Activated naive CD8-positive, alpha-beta T cell treated with anti-CD3 and anti-CD28 coated beads for 36 hours (primary cell): ENCODE results near the gene EPGN. TPM values are rescaled to one million over a fixed set of nuclear protein-coding genes. Genes with fewer than 3 reads are reported as not detected.

Source experiments
- DNase-seq: peaks from one replicate; pipeline ENCODE4 v3.0.0; 2021
- H3K27ac Mint-ChIP-seq: one replicate; pipeline ENCODE4 v1.8.0; 2022; ENCODE audit warnings: mild to moderate bottlenecking, moderate library complexity, mixed read lengths
- H3K27me3 Mint-ChIP-seq: one replicate; pipeline ENCODE4 v1.8.0; 2022; ENCODE audit warnings: mild to moderate bottlenecking, mixed read lengths
- H3K36me3 Mint-ChIP-seq: one replicate; pipeline ENCODE4 v1.8.0; 2021; ENCODE audit warnings: mild to moderate bottlenecking, mixed read lengths
- H3K4me1 Mint-ChIP-seq: one replicate; pipeline ENCODE4 v1.8.0; 2021; ENCODE audit warnings: mixed read lengths
- H3K4me3 Mint-ChIP-seq: one replicate; pipeline ENCODE4 v1.8.0; 2022; ENCODE audit warnings: mild to moderate bottlenecking, moderate library complexity, mixed read lengths
- H3K9me3 Mint-ChIP-seq: one replicate; pipeline ENCODE4 v1.8.0; 2022; ENCODE audit warnings: mixed read lengths
- total RNA-seq, 2 experiments: library from RNA; stranded (reverse); gene quantifications; one replicate each; pipeline ENCODE4 v1.2.3, GENCODE V29; 2021

EPGN gene
- not detected for total RNA-seq

- Mint-ChIP-seq H3K4me3 (peak within 1 kb of the TSS; percentile 30), H3K36me3 (no peaks in the 10 kb centered on the region), H3K27me3 (no peaks in the 10 kb centered on the region), H3K27ac (no peak within 1 kb of the TSS), H3K4me1 (peaks cover 7% of the 10 kb centered on the region), H3K9me3 (no peaks in the 10 kb centered on the region)
- DNase-seq = no peak
Observed at GRCh38 chr4:74308215-74308614, at the start of gene EPGN. Gene EPGN, plus strand, starts transcription at chr4:74308470. Its CDS starts 64 bp downstream, at chr4:74308534.

DNA sequence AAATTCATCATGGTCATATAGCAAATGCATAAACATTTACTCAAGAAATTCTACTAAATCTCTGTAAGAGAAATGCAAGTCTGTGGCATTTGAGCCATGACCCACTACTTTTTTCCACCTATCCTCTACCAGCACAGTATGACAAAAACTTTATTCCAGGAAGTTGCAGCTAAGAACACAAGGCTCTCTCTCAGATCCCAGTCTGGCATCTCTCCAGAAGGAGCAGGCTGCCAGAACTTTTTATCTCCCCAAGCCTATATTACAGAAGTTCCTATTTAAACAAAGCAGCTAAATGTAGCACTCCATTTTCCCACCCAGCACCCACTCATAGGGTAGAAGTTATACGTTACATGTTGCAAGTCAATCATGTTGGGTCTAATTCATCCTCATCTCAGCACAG, 49.3 kb upstream of the EPGN start:
- Mint-ChIP-seq H3K9me3 (no peaks in the 10 kb centered on the region), H3K27ac (no peak overlapping the region)
- DNase-seq = no peak

GRCh38 chr4:74260036-74260435, 48.2 kb upstream of the EPGN start:
- no peaks in the 10 kb centered on the region for H3K36me3 Mint-ChIP-seq
- H3K27me3 Mint-ChIP-seq = no peaks in the 10 kb centered on the region
- H3K4me1 Mint-ChIP-seq = no peaks in the 10 kb centered on the region
- no peak overlapping the region for H3K27ac Mint-ChIP-seq
- H3K4me3 Mint-ChIP-seq = no peak overlapping the region
- H3K9me3 Mint-ChIP-seq = no peaks in the 10 kb centered on the region
- no peak for DNase-seq

More for the DNA sequence above, 49.3 kb upstream of the EPGN start:
- H3K4me3 Mint-ChIP-seq = no peak overlapping the region
- H3K36me3 Mint-ChIP-seq = no peaks in the 10 kb centered on the region
- no peaks in the 10 kb centered on the region for H3K4me1 Mint-ChIP-seq
- no peaks in the 10 kb centered on the region for H3K27me3 Mint-ChIP-seq

DNA sequence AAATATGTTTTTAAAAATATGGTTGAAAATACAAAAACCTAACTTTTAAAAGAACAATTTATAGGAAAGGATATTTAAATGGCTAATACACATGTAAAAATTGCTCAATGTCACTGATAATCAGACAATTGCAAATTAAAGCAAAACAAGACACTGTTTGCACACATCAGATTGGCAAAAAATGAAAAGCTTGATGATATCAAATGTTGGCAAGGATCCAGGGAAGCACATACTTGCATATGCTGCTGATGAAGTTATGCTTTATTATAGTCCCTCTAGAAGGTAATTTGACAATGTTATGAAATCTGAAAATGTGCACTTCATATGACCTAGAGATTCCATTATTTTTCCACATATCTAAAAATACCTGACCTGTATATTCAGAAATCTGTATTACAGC, 45.7 kb upstream of the EPGN start:
- H3K4me1 Mint-ChIP-seq = peaks cover under 1% of the 10 kb centered on the region
- H3K27ac Mint-ChIP-seq = no peak overlapping the region
- H3K4me3 Mint-ChIP-seq = no peak overlapping the region
- no peaks in the 10 kb centered on the region for H3K9me3 Mint-ChIP-seq
- H3K27me3 Mint-ChIP-seq = no peaks in the 10 kb centered on the region
- H3K36me3 Mint-ChIP-seq = no peaks in the 10 kb centered on the region
- DNase-seq = no peak

DNA sequence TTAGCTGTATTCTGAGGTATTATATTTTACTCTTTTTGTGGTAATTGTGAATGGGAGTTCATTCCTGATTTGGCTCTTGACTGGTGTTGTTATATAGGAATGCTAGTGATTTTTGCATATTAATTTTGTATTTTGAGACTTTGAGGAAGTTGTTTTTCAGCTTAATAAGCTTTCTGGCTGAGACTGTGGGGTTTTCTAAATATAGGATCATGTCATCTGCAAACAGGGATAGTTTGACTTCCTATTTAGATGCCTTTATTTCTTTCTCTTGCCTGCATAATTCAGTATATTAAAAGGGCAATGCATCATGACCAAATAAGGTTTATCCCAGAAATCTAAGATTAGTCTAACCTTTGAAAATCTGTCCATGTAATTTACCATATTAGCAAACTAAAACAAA, 44.7 kb upstream of the EPGN start:
- H3K27ac Mint-ChIP-seq = no peak overlapping the region
- H3K9me3 Mint-ChIP-seq = no peaks in the 10 kb centered on the region
- H3K27me3 Mint-ChIP-seq = no peaks in the 10 kb centered on the region
- H3K36me3 Mint-ChIP-seq = no peaks in the 10 kb centered on the region
- DNase-seq = no peak
- no peak overlapping the region for H3K4me3 Mint-ChIP-seq
- peaks cover 5% of the 10 kb centered on the region for H3K4me1 Mint-ChIP-seq

DNA sequence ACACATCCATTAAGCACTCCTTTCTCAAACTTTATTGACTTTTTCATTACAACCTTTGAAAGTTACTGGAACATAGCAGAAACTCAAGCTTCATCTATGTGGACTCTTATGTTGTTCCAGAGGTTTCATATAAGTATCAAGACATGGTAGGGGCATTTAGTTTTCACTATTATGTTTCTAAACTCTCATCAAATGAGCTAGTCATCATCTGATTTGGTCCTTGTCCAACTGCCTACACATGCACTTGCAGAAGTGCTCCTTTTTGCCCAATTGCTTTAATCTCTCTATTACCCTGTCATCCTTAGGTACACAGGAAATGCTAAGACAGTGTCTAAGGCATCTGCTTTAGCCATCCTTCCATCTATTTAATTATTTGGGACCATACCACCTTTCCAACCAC, 42.2 kb upstream of the EPGN start:
- H3K9me3 Mint-ChIP-seq = no peaks in the 10 kb centered on the region
- no peak for DNase-seq
- H3K4me1 Mint-ChIP-seq = peaks cover 5% of the 10 kb centered on the region
- H3K27ac Mint-ChIP-seq = no peak overlapping the region
- H3K4me3 Mint-ChIP-seq = no peak overlapping the region
- H3K27me3 Mint-ChIP-seq = no peaks in the 10 kb centered on the region
- H3K36me3 Mint-ChIP-seq = peaks cover 5% of the 10 kb centered on the region

- peaks cover 5% of the 10 kb centered on the region for H3K36me3 Mint-ChIP-seq
- no peak overlapping the region for H3K27ac Mint-ChIP-seq
- no peaks in the 10 kb centered on the region for H3K27me3 Mint-ChIP-seq
- peaks cover 5% of the 10 kb centered on the region for H3K4me1 Mint-ChIP-seq
- H3K9me3 Mint-ChIP-seq = no peaks in the 10 kb centered on the region
- no peak overlapping the region for H3K4me3 Mint-ChIP-seq
- DNase-seq = no peak
Observed at GRCh38 chr4:74267998-74268606, 40.2 kb upstream of the EPGN start.

GRCh38 chr4:74268643-74269042, 39.6 kb upstream of the EPGN start:
- H3K27me3 Mint-ChIP-seq = no peaks in the 10 kb centered on the region
- H3K27ac Mint-ChIP-seq = no peak overlapping the region
- DNase-seq = no peak
- H3K4me1 Mint-ChIP-seq = peaks cover 5% of the 10 kb centered on the region
- H3K4me3 Mint-ChIP-seq = no peak overlapping the region
- no peaks in the 10 kb centered on the region for H3K9me3 Mint-ChIP-seq
- peaks cover 5% of the 10 kb centered on the region for H3K36me3 Mint-ChIP-seq

DNA sequence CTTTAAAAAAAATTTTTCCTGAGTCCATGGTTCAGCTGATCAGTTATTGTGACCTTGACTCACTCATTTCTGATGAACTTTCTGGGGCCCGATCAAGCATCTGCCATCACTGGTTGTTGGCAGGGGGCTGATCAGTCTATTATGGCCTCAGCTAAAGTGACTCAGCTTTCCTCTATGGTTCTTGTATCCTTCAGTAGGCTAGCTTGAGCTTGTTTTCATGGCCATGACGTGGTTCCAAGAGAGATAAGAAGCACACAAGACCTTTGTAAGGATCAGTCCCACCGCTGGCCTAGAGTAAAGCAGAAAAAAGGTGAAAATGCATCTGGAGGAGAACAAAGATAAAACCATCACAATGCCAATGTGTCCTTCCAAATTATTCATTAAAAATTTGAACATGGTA, 29.8 kb upstream of the EPGN start:
- Mint-ChIP-seq H3K27ac (no peak overlapping the region), H3K4me1 (no peaks in the 10 kb centered on the region), H3K27me3 (no peaks in the 10 kb centered on the region), H3K36me3 (peaks cover 3% of the 10 kb centered on the region), H3K4me3 (no peak overlapping the region), H3K9me3 (no peaks in the 10 kb centered on the region)
- DNase-seq = no peak

- no peak for DNase-seq
- Mint-ChIP-seq H3K4me3 (no peak overlapping the region), H3K4me1 (no peaks in the 10 kb centered on the region), H3K27ac (no peak overlapping the region), H3K27me3 (no peaks in the 10 kb centered on the region), H3K9me3 (no peaks in the 10 kb centered on the region), H3K36me3 (peaks cover 6% of the 10 kb centered on the region)
Observed at GRCh38 chr4:74279716-74280115, 28.6 kb upstream of the EPGN start.

DNA sequence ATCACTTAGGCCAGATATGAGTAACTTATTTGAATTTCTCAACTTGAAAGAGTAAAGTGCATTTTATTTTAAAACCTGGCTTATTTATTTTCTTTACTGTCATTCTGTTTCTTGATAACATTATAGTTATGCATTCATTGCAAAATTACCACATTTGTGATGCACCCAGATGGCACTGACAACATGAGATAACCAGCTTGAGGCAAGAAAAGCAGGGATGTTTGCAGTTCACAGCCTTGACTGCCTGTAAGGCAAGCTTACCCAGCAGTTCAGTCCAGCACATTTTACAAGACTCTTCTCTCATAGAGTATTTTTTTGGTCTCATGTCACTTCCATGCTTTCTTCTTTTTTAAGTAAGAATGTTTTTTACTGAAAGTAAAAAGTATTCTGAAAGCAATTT, 25.3 kb upstream of the EPGN start:
- Mint-ChIP-seq H3K9me3 (no peaks in the 10 kb centered on the region), H3K4me3 (no peak overlapping the region)

DNA sequence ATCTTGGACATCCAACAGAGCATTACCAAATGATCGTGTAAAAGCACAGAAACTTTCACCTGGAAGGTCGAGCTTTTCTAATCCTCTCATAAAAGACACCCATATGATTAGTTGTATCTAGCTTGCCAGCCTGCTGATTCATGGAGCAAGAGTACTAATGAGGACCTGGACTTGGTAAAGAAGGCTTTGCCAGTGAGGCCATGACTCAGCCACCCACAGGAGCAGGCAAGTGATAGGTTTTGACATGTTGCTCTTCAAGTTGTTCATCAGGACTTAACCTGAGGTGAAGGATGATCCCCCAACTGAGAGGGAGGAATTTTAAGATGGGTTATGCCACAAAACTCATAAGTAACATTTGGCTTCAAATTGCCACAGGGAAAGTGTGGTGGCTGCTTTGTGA, 24.7 kb upstream of the EPGN start:
- H3K4me1 Mint-ChIP-seq = no peaks in the 10 kb centered on the region
- no peak for DNase-seq
- no peaks in the 10 kb centered on the region for H3K27me3 Mint-ChIP-seq
- no peak overlapping the region for H3K27ac Mint-ChIP-seq
- peaks cover 6% of the 10 kb centered on the region for H3K36me3 Mint-ChIP-seq
- no peak overlapping the region for H3K4me3 Mint-ChIP-seq
- no peaks in the 10 kb centered on the region for H3K9me3 Mint-ChIP-seq

More for the DNA sequence above, 25.3 kb upstream of the EPGN start:
- H3K36me3 Mint-ChIP-seq = peaks cover 6% of the 10 kb centered on the region
- no peak for DNase-seq
- H3K27ac Mint-ChIP-seq = no peak overlapping the region
- no peaks in the 10 kb centered on the region for H3K27me3 Mint-ChIP-seq
- no peaks in the 10 kb centered on the region for H3K4me1 Mint-ChIP-seq

DNA sequence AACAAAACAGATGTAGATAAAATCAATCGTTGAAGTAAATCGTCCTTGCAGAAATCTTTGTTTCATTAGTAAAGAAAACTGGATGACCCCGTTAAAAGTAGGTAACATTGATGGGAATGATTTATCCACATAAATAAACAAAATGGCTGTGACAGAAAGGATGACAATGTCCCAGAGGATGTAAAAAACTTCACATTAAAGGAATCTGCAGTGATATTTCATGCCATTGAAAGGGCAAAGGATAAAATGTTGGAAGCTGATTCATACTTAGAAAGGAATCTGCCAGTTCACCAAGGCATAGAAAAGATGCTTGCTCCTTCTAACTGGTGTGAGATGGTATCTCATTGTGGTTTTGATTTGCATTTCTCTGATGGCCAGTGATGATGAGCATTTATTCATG, 24.2 kb upstream of the EPGN start:
- H3K27ac Mint-ChIP-seq = no peak overlapping the region
- H3K36me3 Mint-ChIP-seq = peaks cover 6% of the 10 kb centered on the region
- no peaks in the 10 kb centered on the region for H3K27me3 Mint-ChIP-seq
- H3K4me1 Mint-ChIP-seq = no peaks in the 10 kb centered on the region
- H3K9me3 Mint-ChIP-seq = no peaks in the 10 kb centered on the region
- DNase-seq = no peak
- H3K4me3 Mint-ChIP-seq = no peak overlapping the region

GRCh38 chr4:74287164-74287563, 21.1 kb upstream of the EPGN start:
- peaks cover 7% of the 10 kb centered on the region for H3K36me3 Mint-ChIP-seq
- no peak overlapping the region for H3K4me3 Mint-ChIP-seq
- no peak overlapping the region for H3K27ac Mint-ChIP-seq
- DNase-seq = no peak
- no peaks in the 10 kb centered on the region for H3K9me3 Mint-ChIP-seq
- no peaks in the 10 kb centered on the region for H3K4me1 Mint-ChIP-seq
- H3K27me3 Mint-ChIP-seq = no peaks in the 10 kb centered on the region

DNA sequence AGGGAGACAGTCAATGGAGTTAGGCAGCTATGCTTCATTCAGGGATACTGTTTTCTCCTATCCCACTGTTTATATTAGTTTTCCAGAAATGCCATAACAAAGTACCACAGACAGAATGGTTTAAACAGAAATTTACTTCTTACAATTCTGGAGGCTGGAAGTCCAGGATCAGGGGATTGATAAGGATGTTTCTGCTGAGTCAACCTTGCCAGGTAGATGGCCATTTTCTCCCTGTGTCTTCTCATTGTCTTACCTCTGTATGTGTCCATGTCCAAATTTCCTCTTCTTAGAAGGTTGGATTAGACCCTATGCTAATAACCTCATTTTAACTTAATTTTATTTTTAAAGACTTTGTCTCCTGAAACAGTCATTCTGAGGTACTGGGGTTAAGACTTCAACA, 20.5 kb upstream of the EPGN start:
- Mint-ChIP-seq H3K36me3 (peaks cover 6% of the 10 kb centered on the region), H3K27me3 (no peaks in the 10 kb centered on the region), H3K27ac (no peak overlapping the region), H3K4me3 (no peak overlapping the region), H3K9me3 (no peaks in the 10 kb centered on the region), H3K4me1 (no peaks in the 10 kb centered on the region)
- DNase-seq = no peak

- peaks cover 6% of the 10 kb centered on the region for H3K36me3 Mint-ChIP-seq
- H3K9me3 Mint-ChIP-seq = no peaks in the 10 kb centered on the region
- DNase-seq = no peak
- no peaks in the 10 kb centered on the region for H3K4me1 Mint-ChIP-seq
- no peak overlapping the region for H3K4me3 Mint-ChIP-seq
- H3K27me3 Mint-ChIP-seq = no peaks in the 10 kb centered on the region
- H3K27ac Mint-ChIP-seq = no peak overlapping the region
Observed at GRCh38 chr4:74291471-74291870, 16.8 kb upstream of the EPGN start.
